HepG2 (cell line): ENCODE measurements around the gene ZNF556. TPM values are rescaled to one million over a fixed set of nuclear protein-coding genes. Genes with fewer than 3 reads are reported as not detected.
A peak's percentile ranks its signal among the peaks of the same experiment; 100 is the strongest.

Source experiments
- ARID4A ChIP-seq: sonication (generic); formaldehyde crosslinking; IDR thresholded peaks from 2 replicates; pipeline ENCODE4 v1.5.0; 2020; ENCODE audit warnings: mild to moderate bottlenecking, missing genetic modification reagents, borderline replicate concordance
- ARNTL ChIP-seq: sonication (generic); formaldehyde crosslinking; IDR thresholded peaks from 2 replicates; pipeline ENCODE4 v1.4.0; 2020; ENCODE audit warnings: mild to moderate bottlenecking, missing genetic modification reagents
- CEBPG ChIP-seq: IDR thresholded peaks from 2 replicates; pipeline ENCODE4 v1.6.1; 2016
- CEBPZ ChIP-seq: IDR thresholded peaks from 2 replicates; pipeline ENCODE4 v1.6.1; 2012; ENCODE audit warnings: low read length, improper control_type of control experiment
- FLYWCH1 ChIP-seq: sonication (generic); formaldehyde crosslinking; IDR thresholded peaks from 2 replicates; pipeline ENCODE4 v1.8.1; 2023; ENCODE audit warnings: mild to moderate bottlenecking, missing genetic modification reagents
- IKZF1 ChIP-seq: fragments of 450-650 bp; IDR thresholded peaks from 2 replicates; pipeline ENCODE4 v1.7.1; 2016
- MAX ChIP-seq: IDR thresholded peaks from 2 replicates; pipeline ENCODE4 v1.6.1; 2012; ENCODE audit warnings: inconsistent platforms
- NR1H2 ChIP-seq: sonication (generic); formaldehyde crosslinking; IDR thresholded peaks from 2 replicates; pipeline ENCODE4 v1.8.1; 2022; ENCODE audit warnings: low read depth, missing genetic modification reagents, borderline replicate concordance
- POLR2G ChIP-seq: fragments of 200-400 bp; formaldehyde crosslinking; IDR thresholded peaks from 2 replicates; pipeline ENCODE4 v1.6.1; 2018; ENCODE audit warnings: mild to moderate bottlenecking, low read depth, low read length, moderate library complexity
- RELA ChIP-seq: sonication (generic); formaldehyde crosslinking; IDR thresholded peaks from 2 replicates; pipeline ENCODE4 v1.4.0; 2020; ENCODE audit warnings: missing genetic modification reagents
- ZBTB2 ChIP-seq: sonication (generic); formaldehyde crosslinking; IDR thresholded peaks from 2 replicates; pipeline ENCODE4 v1.8.0; 2022; ENCODE audit warnings: low read depth, missing genetic modification reagents
- ZKSCAN8 ChIP-seq: IDR thresholded peaks from 2 replicates; pipeline ENCODE4 v1.6.1; 2016; ENCODE audit warnings: borderline replicate concordance, missing genetic modification reagents, missing compliant biosample characterization
- ZNF496 ChIP-seq: sonication (generic); formaldehyde crosslinking; IDR thresholded peaks from 2 replicates; pipeline ENCODE4 v1.8.1; 2023; ENCODE audit warnings: mild to moderate bottlenecking, moderate library complexity, missing genetic modification reagents; ENCODE audit not compliant: insufficient replicate concordance
- ZNF747 ChIP-seq: sonication (generic); formaldehyde crosslinking; IDR thresholded peaks from 2 replicates; pipeline ENCODE4 v1.8.1; 2023; ENCODE audit warnings: missing genetic modification reagents, mild to moderate bottlenecking, borderline replicate concordance
- ZNF788 ChIP-seq: sonication (generic); formaldehyde crosslinking; IDR thresholded peaks from 2 replicates; pipeline ENCODE4 v1.5.0; 2020; ENCODE audit warnings: mild to moderate bottlenecking, missing genetic modification reagents, borderline replicate concordance
- ZNF891 ChIP-seq: sonication (generic); formaldehyde crosslinking; IDR thresholded peaks from 2 replicates; pipeline ENCODE4 v1.5.0; 2020; ENCODE audit warnings: mild to moderate bottlenecking, missing genetic modification reagents
- polyA plus RNA-seq, 8 experiments: library from polyadenylated mRNA; depleted of rRNA in 3 of 8; stranded (reverse) in 7 of 8; unstranded in 1 of 8; fragments of >200 nt; fragmentation: Illumina TruSeq in 4 of 8; extraction: Trizol in 4 of 8; gene quantifications; 2 replicates each; pipeline versions ENCODE4 v1.2.1 to v1.2.3, GENCODE V29; 2011 to 2016; ENCODE audit warnings: low read depth in 4 of 8, missing spikeins in 1 of 8, mixed read lengths in 1 of 8; ENCODE audit not compliant: insufficient read depth in 1 of 8
- total RNA-seq, 5 experiments: library from RNA; depleted of rRNA; stranded (reverse); fragments of >200 nt; fragmentation: Illumina TruSeq; extraction: Trizol; gene quantifications; 2 replicates each; pipeline ENCODE4 v1.2.3, GENCODE V29; 2016; ENCODE audit warnings: low read depth in 1 of 5
- TF ChIP-seq, protein P1 (sequence below): sonication (generic); formaldehyde crosslinking; IDR thresholded peaks from 2 replicates; pipeline ENCODE4 v1.4.0; 2020; ENCODE audit warnings: missing genetic modification reagents

The ZNF556 gene
- total and polyA plus RNA-seq, 2 of the 13 experiments (the other 11 are each of a cell fraction or from before 2014, with no cell fraction given): 4.2 to 28.6 TPM

- no peak for TF ChIP-seq CEBPZ
- TF ChIP-seq NR1H2 (CRISPR knock-in tag): no peak
- no peak for TF ChIP-seq FLYWCH1 (CRISPR knock-in tag)
- TF ChIP-seq ZKSCAN8 (CRISPR knock-in tag): no peak
- TF ChIP-seq, protein P1, sequence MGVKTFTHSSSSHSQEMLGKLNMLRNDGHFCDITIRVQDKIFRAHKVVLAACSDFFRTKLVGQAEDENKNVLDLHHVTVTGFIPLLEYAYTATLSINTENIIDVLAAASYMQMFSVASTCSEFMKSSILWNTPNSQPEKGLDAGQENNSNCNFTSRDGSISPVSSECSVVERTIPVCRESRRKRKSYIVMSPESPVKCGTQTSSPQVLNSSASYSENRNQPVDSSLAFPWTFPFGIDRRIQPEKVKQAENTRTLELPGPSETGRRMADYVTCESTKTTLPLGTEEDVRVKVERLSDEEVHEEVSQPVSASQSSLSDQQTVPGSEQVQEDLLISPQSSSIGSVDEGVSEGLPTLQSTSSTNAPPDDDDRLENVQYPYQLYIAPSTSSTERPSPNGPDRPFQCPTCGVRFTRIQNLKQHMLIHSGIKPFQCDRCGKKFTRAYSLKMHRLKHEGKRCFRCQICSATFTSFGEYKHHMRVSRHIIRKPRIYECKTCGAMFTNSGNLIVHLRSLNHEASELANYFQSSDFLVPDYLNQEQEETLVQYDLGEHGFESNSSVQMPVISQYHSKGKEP: no peak
- peak; percentile 70 for TF ChIP-seq ARNTL (CRISPR knock-in tag)
- no peak for TF ChIP-seq IKZF1
- TF ChIP-seq RELA (CRISPR knock-in tag): no peak
- no peak for TF ChIP-seq ZNF496 (CRISPR knock-in tag)
- no peak for TF ChIP-seq ZBTB2 (CRISPR knock-in tag)
- no peak for TF ChIP-seq CEBPG
- no peak for TF ChIP-seq ZNF747
- TF ChIP-seq POLR2G: peak; percentile 71
- peak; percentile 84 for TF ChIP-seq ARID4A (CRISPR knock-in tag)
- no peak for TF ChIP-seq ZNF788 (CRISPR knock-in tag)
- TF ChIP-seq MAX: peak; percentile 91
- no peak for TF ChIP-seq ZNF891 (CRISPR knock-in tag)
Observed at GRCh38 chr19:2900296-2901252, 33.4 kb downstream of the ZNF556 start, which contains the start of gene ZNF57 (continued).
